ENCODE measurements around the gene NR1I2.

GRCh38 chr3:119809249-119810017 lies 27.5 kb downstream of the NR1I2 start:
- no peak for TF ChIP-seq CTCF (IDR thresholded peaks at IDR 0.05)
- no peak for TF ChIP-seq POLR2A (IDR thresholded peaks at IDR 0.05)

Data from adrenal gland (tissue), 5 donors.